Measurements from ENCODE around the gene ATP10D. TPM values are rescaled to one million over a fixed set of nuclear protein-coding genes. Genes with fewer than 3 reads are reported as not detected.

The ATP10D gene
- total RNA-seq, 2 donors from 2014 or later = 3.0 TPM

DNA sequence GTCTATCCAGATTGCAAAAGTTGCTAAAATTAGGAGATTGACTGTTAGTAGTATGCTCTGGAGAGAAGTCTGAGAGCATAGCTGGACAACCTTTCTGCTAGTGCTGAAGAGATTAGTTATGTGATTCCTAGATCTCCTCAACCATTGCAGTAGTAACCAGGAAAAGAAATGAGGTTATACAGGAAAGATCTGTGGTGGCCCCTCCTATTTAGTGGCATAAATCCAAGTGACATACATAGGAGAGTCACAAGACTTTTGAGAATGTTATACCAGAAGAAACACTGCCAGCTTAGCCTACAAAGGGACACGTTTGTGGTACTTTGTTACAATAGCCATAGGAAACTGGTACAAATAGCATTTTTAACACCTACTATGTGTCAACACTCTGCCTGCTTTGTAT lies 105.2 kb downstream of the ATP10D start:
- Mint-ChIP-seq H3K4me3 (no peak overlapping the region), H3K27me3 (ENCODE audit: low read depth) (no peaks in the 10 kb centered on the region), H3K4me1 (ENCODE audit: low read depth) (no peaks in the 10 kb centered on the region), H3K9me3 (peaks cover 0 to 3% of the 10 kb centered on the region in 2 donors), H3K27ac (no peak overlapping the region), H3K36me3 (ENCODE audit: insufficient read depth in 2 of 2) (peaks cover 2 to 4% of the 10 kb centered on the region in 2 donors)
- DNase-seq = no peak
- no peak for ATAC-seq (replicated peaks in 1 of 2)

DNA sequence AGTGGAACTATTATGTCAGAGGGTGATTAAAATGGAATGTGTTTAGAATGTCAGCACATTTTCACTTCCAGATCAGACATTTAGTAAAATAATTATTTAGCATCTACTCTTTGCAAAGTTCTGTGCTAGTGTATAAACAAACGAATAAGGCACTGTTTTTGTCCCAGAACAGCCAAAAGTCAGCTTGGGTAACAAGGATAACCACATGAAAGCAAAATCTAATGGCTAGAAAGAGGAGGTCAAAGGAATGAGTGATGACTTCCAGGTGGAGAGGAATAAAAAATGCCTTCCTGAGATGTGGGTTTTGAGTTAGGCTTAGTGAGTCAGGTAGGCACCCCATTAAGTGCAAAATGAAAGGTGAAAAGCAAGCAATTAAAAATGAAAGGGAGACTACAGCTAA lies 112.6 kb downstream of the ATP10D start:
- no peak overlapping the region for H3K27ac Mint-ChIP-seq
- H3K36me3 Mint-ChIP-seq (ENCODE audit: insufficient read depth in 2 of 2) = no peaks in the 10 kb centered on the region
- no peak overlapping the region for H3K4me3 Mint-ChIP-seq
- no peaks in the 10 kb centered on the region for H3K4me1 Mint-ChIP-seq (ENCODE audit: low read depth)
- H3K27me3 Mint-ChIP-seq (ENCODE audit: low read depth) = peaks cover 4% of the 10 kb centered on the region
- ATAC-seq (replicated peaks in 1 of 2) (no peak), DNase-seq (no peak)
- no peaks in the 10 kb centered on the region for H3K9me3 Mint-ChIP-seq

DNA sequence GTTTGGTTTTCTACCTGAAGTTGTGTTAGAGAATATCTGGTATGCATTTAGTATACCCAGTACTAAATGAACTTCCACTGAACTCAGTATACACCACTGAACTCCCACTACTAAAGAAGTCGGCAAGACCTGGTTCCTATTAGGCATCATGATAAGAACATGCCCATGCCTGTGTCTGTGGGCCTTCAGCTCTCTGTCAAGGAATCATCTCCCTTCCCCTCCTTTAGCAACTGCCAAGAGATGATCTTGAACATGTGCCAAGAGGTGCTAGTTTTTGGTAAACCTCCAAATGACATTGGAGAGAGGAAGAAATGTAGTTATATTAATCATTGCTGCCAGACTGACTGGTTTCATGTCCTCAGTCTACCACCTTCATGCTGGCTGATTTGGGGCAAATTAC lies 113.2 kb downstream of the ATP10D start:
- peaks cover 4% of the 10 kb centered on the region for H3K27me3 Mint-ChIP-seq (ENCODE audit: low read depth)

DNA sequence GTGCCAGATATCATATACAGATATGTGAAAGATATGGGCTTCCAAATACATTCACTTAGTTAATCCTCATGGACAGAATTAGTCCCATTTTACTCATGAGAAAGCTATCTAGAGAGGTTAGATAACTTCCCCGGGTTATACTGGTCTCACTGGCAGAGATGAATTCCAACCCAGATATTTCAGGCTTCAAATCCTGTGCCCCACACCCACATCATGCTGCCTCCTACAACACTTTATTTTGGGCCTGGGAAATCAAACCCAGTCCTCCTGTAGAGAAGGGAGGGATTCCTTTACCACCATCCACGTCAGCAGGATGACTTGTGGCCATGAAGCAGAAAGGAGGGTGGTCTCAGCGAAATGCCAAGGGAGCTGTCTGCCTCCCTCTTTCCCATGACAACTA lies 113.8 kb downstream of the ATP10D start:
- Mint-ChIP-seq H3K27me3 (ENCODE audit: low read depth) (peaks cover 4% of the 10 kb centered on the region), H3K4me3 (no peak overlapping the region), H3K27ac (no peak overlapping the region), H3K36me3 (ENCODE audit: insufficient read depth in 2 of 2) (no peaks in the 10 kb centered on the region), H3K9me3 (no peaks in the 10 kb centered on the region), H3K4me1 (ENCODE audit: low read depth) (no peaks in the 10 kb centered on the region)
- DNase-seq = no peak
- ATAC-seq (replicated peaks in 1 of 2) = no peak

More for the DNA sequence above, 113.2 kb downstream of the ATP10D start:
- ATAC-seq (replicated peaks in 1 of 2) = no peak
- H3K9me3 Mint-ChIP-seq = no peaks in the 10 kb centered on the region
- no peaks in the 10 kb centered on the region for H3K4me1 Mint-ChIP-seq (ENCODE audit: low read depth)
- H3K36me3 Mint-ChIP-seq (ENCODE audit: insufficient read depth in 2 of 2) = no peaks in the 10 kb centered on the region
- no peak overlapping the region for H3K27ac Mint-ChIP-seq
- DNase-seq = no peak
- no peak overlapping the region for H3K4me3 Mint-ChIP-seq

DNA sequence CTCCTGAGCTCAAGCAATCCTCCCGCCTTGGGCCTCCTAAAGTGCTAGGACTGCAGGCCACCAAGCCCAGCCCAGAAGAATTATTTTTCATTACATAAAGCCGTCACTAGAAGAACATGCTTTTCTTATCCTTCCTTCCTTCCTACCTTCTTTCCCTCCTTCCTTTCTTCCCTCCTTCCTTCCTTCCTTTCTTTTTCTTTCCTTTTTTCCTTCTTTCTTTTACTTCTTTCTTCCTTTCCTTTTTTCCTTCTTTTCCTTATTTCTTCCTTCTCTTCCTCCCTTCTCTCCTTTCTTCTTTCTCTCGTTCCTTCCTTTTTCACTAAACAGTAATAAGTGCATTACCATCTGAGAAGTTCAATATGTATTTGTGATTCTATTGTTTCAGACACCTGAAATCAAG lies 121.4 kb downstream of the ATP10D start:
- DNase-seq = no peak
- Mint-ChIP-seq H3K9me3 (peaks cover 0 to 3% of the 10 kb centered on the region in 2 donors), H3K27ac (no peak overlapping the region), H3K4me1 (ENCODE audit: low read depth) (no peaks in the 10 kb centered on the region), H3K27me3 (ENCODE audit: low read depth) (no peaks in the 10 kb centered on the region), H3K36me3 (ENCODE audit: insufficient read depth in 2 of 2) (peaks cover 0 to 1% of the 10 kb centered on the region in 2 donors), H3K4me3 (no peak overlapping the region)
- no peak for ATAC-seq (replicated peaks in 1 of 2)

DNA sequence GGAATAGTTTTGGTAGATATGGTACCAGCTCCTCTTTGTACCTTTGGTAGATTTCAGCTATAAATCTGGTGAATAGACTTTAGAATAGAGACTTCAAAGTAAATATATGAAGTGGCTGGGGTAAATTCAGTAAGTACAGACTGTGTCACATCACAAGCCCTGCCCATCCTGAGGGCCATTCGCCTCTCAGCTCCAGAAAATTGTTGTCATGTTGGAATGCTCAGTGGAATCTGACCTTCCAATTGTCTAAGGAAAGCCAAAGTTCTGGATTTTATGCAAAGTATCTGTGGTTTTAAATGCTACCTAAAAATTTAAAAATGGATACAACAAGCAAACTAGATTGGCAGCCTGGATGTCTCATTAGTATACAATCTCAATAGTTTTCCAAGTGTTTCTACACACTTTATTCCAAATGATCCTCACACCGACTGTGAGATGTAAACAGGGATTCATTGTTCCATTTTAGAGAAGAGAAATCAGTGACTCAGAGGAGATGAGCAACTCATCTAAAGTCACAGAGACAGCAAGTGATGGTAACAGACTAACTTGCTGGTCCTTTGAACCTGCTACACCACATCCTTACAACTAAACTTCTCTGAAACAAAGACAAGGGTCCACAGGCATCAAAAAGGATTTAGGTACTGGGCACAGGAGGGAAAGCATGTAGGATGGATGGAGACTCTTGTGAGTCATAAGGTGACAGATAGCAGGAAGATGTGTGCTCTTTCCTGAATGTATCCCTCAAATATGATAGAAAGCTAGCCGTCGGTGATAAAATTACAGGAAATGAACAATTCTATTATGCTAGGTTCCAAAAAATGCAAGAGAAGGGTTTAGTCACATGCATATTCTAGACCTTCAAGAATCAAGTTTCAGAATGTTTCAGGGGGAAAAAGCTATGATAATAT lies 127.3 kb downstream of the ATP10D start:
- Mint-ChIP-seq H3K4me1 (ENCODE audit: low read depth) (no peaks in the 10 kb centered on the region), H3K9me3 (no peaks in the 10 kb centered on the region), H3K27me3 (ENCODE audit: low read depth) (peaks cover 8% of the 10 kb centered on the region), H3K36me3 (ENCODE audit: insufficient read depth in 2 of 2) (peaks cover 0 to 2% of the 10 kb centered on the region in 2 donors), H3K4me3 (no peak overlapping the region), H3K27ac (no peak overlapping the region)
- ATAC-seq (replicated peaks in 1 of 2) (no peak), DNase-seq (no peak)

DNA sequence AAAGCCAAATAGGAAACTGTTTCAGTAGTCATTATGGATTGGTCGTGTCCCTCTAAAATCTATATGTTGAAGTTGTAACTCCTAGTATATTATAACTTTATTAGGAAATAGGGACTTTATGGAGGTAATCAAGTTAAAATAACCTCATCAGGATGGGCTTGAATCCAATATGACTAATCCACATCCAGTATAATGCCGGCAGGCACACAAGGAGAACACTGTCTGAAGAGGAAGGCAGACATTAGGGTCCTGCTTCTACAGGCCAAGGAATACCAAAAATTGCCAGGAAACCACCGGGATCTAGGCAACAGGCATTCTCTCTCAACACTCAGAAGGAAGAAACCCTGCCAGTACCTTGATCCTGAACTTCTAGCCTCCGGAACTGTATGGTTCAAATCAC lies 130.3 kb downstream of the ATP10D start:
- Mint-ChIP-seq H3K27ac (no peak overlapping the region), H3K36me3 (ENCODE audit: insufficient read depth in 2 of 2) (peaks cover 0 to 2% of the 10 kb centered on the region in 2 donors), H3K27me3 (ENCODE audit: low read depth) (peaks cover 8% of the 10 kb centered on the region), H3K4me1 (ENCODE audit: low read depth) (no peaks in the 10 kb centered on the region), H3K9me3 (no peaks in the 10 kb centered on the region), H3K4me3 (no peak overlapping the region)
- ATAC-seq (replicated peaks in 1 of 2) (no peak), DNase-seq (no peak)

DNA sequence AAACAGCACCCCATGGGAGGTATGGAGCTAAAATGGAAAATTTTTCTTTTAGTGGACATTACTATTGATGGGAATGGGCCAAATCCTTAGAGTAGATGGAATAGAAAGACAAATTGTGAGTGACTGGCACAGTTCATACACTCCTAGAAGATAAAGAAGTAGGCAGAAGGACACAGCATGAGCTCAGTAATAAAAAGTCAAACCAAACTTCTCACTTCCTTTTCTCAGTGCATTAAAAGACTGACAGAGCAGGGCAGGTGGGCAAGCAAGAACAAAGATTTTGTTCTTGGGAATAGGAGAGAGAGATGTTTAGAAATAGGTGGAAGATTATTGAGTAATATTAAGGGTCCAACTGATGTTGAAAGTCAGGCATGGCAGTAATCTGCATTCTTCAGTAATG lies 132.5 kb downstream of the ATP10D start:
- no peaks in the 10 kb centered on the region for H3K9me3 Mint-ChIP-seq
- peaks cover 4% of the 10 kb centered on the region for H3K27me3 Mint-ChIP-seq (ENCODE audit: low read depth)
- H3K4me1 Mint-ChIP-seq (ENCODE audit: low read depth) = no peaks in the 10 kb centered on the region
- ATAC-seq (replicated peaks in 1 of 2) (no peak), DNase-seq (no peak)
- peaks cover 0 to 2% of the 10 kb centered on the region in 2 donors for H3K36me3 Mint-ChIP-seq (ENCODE audit: insufficient read depth in 2 of 2)
- no peak overlapping the region for H3K4me3 Mint-ChIP-seq
- no peak overlapping the region for H3K27ac Mint-ChIP-seq

DNA sequence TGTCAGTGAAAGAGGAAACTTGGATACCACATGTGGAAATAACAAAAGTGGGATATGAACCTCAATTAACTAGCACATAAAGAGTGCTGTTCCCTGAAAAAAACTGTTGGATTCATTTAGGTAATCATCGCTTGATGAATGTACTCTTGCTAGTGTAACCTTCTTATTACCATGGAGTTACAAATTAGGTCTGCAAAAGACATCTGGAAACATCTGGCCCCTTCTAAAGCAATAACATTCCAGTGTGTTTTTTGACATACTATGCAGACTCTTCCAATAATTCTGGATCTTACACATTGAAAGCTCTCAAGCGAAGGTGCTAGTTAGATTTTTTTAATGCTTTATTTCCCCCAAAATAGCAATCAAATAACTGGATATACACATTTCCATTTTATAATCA lies 134.6 kb downstream of the ATP10D start:
- H3K27ac Mint-ChIP-seq = no peak overlapping the region
- no peak for DNase-seq
- H3K27me3 Mint-ChIP-seq (ENCODE audit: low read depth) = peaks cover 4% of the 10 kb centered on the region
- H3K4me1 Mint-ChIP-seq (ENCODE audit: low read depth) = no peaks in the 10 kb centered on the region
- H3K9me3 Mint-ChIP-seq = no peaks in the 10 kb centered on the region
- H3K36me3 Mint-ChIP-seq (ENCODE audit: insufficient read depth in 2 of 2) = no peaks in the 10 kb centered on the region
- ATAC-seq (replicated peaks in 1 of 2) = no peak
- H3K4me3 Mint-ChIP-seq = no peak overlapping the region

DNA sequence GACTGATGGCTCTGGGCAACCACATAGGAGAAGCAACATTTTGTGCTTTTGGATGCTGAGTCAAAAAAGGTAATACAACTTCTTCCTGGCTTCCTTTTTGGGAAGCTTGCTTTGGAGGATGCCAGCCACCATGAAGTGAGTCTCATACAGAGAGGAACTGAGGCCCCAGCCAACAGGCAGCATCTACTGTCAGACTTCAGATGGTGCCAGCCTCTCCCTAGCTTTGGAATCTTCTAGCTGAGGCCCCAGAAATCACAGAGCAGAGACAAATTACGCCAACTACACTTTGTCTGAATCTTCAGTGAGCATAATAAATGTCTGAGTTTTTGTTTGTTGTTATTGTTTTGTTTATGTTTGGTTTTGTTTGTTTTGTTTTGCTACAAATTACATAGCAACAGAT lies 136.1 kb downstream of the ATP10D start:
- no peaks in the 10 kb centered on the region for H3K4me1 Mint-ChIP-seq (ENCODE audit: low read depth)
- H3K27ac Mint-ChIP-seq = no peak overlapping the region
- no peak for DNase-seq

DNA sequence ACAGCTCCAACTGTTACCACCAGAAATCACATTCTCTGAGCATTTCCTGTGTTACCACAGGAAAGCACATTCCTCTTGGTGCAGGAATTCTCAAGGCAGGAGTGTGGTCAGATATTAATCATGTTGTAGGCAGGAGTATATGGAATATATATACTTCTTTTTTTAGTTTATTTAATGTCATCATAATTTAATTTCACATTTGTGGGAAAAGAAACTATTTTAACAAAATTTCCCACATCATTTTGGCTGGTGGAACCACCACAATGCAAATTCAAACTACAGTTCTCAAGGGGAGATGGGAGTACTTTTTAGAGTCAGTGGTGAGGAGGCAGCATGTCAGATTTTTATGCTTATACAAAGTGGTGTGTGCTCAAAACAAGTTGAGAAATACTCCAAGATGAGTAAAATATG lies 139.0 kb downstream of the ATP10D start:
- no peak for ATAC-seq (replicated peaks in 1 of 2)
- no peak for DNase-seq
- Mint-ChIP-seq H3K36me3 (ENCODE audit: insufficient read depth in 2 of 2) (no peaks in the 10 kb centered on the region), H3K27me3 (ENCODE audit: low read depth) (peaks cover 13% of the 10 kb centered on the region), H3K4me3 (no peak overlapping the region), H3K9me3 (no peaks in the 10 kb centered on the region), H3K27ac (no peak overlapping the region), H3K4me1 (ENCODE audit: low read depth) (no peaks in the 10 kb centered on the region)

More for the DNA sequence above, 136.1 kb downstream of the ATP10D start:
- Mint-ChIP-seq H3K36me3 (ENCODE audit: insufficient read depth in 2 of 2) (no peaks in the 10 kb centered on the region), H3K9me3 (no peaks in the 10 kb centered on the region), H3K27me3 (ENCODE audit: low read depth) (peaks cover 9% of the 10 kb centered on the region), H3K4me3 (no peak overlapping the region)
- ATAC-seq (replicated peaks in 1 of 2) = no peak

DNA sequence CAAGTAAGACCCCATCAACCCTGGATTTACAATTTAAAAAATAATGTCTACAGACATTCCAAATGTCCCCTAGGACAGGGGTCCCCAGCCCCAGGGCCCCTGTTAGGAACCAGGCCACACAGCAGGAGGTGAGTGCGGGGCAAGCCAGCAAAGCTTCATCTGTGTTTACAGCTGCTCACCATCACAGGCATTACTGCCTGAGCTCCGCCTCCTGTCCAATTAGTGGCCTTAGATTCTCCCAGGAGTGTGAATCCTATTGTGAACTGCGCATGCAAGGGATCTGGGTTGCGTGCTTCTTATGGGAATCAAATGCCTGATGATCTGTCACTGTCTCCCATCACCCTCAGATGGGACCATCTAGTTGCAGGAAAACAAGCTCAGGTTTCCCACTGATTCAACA lies 146.1 kb downstream of the ATP10D start:
- no peaks in the 10 kb centered on the region for H3K9me3 Mint-ChIP-seq
- H3K4me1 Mint-ChIP-seq (ENCODE audit: low read depth) = no peaks in the 10 kb centered on the region
- H3K27ac Mint-ChIP-seq = no peak overlapping the region
- peaks cover 18% of the 10 kb centered on the region for H3K27me3 Mint-ChIP-seq (ENCODE audit: low read depth)
- ATAC-seq (replicated peaks in 1 of 2) (no peak), DNase-seq (no peak)
- no peak overlapping the region for H3K4me3 Mint-ChIP-seq
- no peaks in the 10 kb centered on the region for H3K36me3 Mint-ChIP-seq (ENCODE audit: insufficient read depth in 2 of 2)

DNA sequence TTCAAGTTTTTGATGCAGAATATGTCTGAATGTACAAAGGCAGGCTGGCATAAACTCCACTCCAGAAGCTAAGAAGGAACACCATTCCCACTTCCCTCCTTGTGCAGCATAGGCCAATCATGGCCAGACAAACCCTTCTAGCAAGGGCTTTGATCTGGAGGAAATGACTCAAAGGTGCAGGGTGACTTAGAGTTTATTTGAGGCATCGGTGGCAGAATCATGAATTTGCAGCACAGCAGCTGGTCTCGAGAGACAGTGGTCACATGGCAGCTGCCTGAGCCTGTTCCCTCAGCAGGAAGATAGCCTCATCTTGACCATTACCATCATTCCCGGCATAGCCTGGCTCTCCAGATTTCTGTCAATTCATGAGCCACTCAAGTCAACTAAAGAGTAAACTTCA lies 154.5 kb downstream of the ATP10D start:
- H3K9me3 Mint-ChIP-seq = peaks cover 5 to 7% of the 10 kb centered on the region in 2 donors
- H3K27ac Mint-ChIP-seq = no peak overlapping the region
- H3K27me3 Mint-ChIP-seq (ENCODE audit: low read depth) = peaks cover 44% of the 10 kb centered on the region
- ATAC-seq (replicated peaks in 1 of 2) (no peak), DNase-seq (no peak)
- H3K4me1 Mint-ChIP-seq (ENCODE audit: low read depth) = no peaks in the 10 kb centered on the region
- H3K36me3 Mint-ChIP-seq (ENCODE audit: insufficient read depth in 2 of 2) = peaks cover 2 to 7% of the 10 kb centered on the region in 2 donors
- no peak overlapping the region for H3K4me3 Mint-ChIP-seq

DNA sequence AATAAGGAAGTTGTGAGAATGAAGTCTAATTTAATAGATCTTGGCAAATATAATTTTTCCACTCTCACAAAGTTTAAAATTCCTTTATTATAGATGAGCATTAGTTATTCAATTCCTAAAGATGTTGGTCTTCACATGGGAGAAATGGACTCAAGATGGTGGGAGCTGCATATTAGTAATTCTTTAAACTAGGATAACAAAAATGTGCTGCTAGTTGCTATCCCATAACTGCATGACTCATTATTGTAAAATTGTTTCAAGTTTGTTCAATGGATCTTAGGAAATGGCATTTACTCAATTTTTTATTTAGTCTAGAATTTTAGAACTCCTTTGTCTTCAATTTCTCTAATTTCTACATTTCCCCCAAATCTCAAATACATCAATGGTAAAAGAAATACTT lies 155.8 kb downstream of the ATP10D start:
- no peak for ATAC-seq (replicated peaks in 1 of 2)
- no peak overlapping the region for H3K27ac Mint-ChIP-seq
- peaks cover 2 to 7% of the 10 kb centered on the region in 2 donors for H3K36me3 Mint-ChIP-seq (ENCODE audit: insufficient read depth in 2 of 2)
- H3K9me3 Mint-ChIP-seq = peaks cover 5 to 7% of the 10 kb centered on the region in 2 donors
- H3K4me3 Mint-ChIP-seq = no peak overlapping the region
- peaks cover 33% of the 10 kb centered on the region for H3K27me3 Mint-ChIP-seq (ENCODE audit: low read depth)
- H3K4me1 Mint-ChIP-seq (ENCODE audit: low read depth) = no peaks in the 10 kb centered on the region
- no peak for DNase-seq
